Mucosa of stomach (tissue), 1 donor: ENCODE data around the gene JPH3.

Experiments
- H3K27me3 ChIP-seq: one replicate; pipeline ENCODE4 v1.7.0; 2013; ENCODE audit warnings: mild to moderate bottlenecking, low read length; ENCODE audit not compliant: control insufficient read depth, insufficient read depth
- H3K36me3 ChIP-seq: one replicate; pipeline ENCODE4 v1.7.0; 2013; ENCODE audit warnings: low read length; ENCODE audit not compliant: control insufficient read depth, insufficient read depth
- H3K4me1 ChIP-seq: one replicate; pipeline ENCODE4 v1.7.0; 2013; ENCODE audit warnings: mild to moderate bottlenecking, low read length; ENCODE audit not compliant: control insufficient read depth, insufficient read depth
- H3K4me3 ChIP-seq: one replicate; pipeline ENCODE4 v1.7.0; 2013; ENCODE audit warnings: low read length
- H3K9ac ChIP-seq: one replicate; pipeline ENCODE4 v1.7.0; 2013; ENCODE audit warnings: mild to moderate bottlenecking, low read length, moderate library complexity
- H3K9me3 ChIP-seq: one replicate; pipeline ENCODE4 v1.7.0; 2013; ENCODE audit warnings: mild to moderate bottlenecking, low read length, moderate library complexity; ENCODE audit not compliant: control insufficient read depth
- donor health status: Pancreatic carcinoma.

The JPH3 gene

DNA sequence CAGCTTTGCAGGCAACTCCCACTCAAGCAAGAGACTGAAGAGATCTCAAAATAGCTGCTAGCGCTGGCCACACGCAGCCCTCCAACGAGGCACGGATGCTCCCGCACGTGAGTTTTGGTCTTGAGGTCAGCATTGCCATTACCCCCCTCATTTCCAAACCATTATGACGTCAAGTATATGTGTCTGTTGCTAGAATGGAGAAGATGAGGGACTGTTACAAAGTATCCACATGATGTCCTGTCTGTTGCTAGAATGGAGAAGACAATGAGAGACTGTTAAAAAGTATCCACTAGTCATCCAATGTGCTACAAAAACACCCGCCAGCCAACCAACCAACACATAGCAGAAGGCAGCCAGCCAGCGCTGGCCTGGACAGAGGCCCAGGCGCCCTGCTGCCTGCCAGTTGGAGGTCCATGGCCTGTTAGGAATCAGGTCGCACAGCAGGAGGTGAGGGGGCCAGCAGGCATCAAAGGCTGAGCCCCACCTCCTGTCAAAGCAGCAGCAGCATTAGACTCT is 138.7 kb downstream of the JPH3 start:
- Histone ChIP-seq H3K36me3 (peaks cover 4% of the 10 kb centered on the region), H3K4me3 (no peak overlapping the region), H3K9ac (no peak overlapping the region), H3K4me1 (peaks cover 5% of the 10 kb centered on the region), H3K9me3 (no peaks in the 10 kb centered on the region), H3K27me3 (no peaks in the 10 kb centered on the region)

DNA sequence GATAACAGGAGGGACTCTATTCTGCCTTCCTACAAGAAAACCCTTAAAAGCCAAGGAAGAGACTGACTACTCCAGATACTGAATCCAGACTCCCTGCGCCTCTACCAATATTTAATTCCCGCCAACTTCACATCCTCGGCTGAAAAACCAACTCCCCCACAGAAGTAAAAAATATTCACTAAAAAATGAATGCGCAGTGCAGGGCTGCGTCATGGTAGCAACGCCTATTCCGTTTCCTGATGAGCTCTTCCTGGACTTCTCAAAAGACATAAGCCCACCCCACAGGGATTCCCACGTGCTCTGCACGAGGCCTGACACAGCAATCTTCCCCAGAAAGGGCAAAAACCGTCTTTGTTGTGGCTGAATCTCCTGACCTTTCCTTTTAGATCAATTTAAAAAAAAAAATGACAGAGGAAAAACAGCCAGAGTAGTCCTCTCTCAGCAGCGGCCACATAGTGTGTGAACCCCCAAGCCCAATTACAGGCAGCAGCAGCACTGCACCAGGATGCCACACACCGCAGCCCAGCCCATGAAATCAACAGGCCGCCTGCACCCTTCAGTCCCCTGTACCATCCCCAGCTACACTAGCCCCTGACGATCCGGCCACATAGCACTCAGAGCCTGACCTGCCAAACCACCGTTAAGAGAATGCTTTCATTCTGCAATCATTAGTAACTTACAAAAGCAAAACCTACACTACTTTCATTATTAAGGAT is 139.6 kb downstream of the JPH3 start:
- H3K4me3 ChIP-seq: no peak overlapping the region
- H3K4me1 ChIP-seq: peaks cover 5% of the 10 kb centered on the region
- H3K9me3 ChIP-seq: no peaks in the 10 kb centered on the region
- H3K9ac ChIP-seq: no peak overlapping the region
- no peaks in the 10 kb centered on the region for H3K27me3 ChIP-seq
- H3K36me3 ChIP-seq: peaks cover 6% of the 10 kb centered on the region

DNA sequence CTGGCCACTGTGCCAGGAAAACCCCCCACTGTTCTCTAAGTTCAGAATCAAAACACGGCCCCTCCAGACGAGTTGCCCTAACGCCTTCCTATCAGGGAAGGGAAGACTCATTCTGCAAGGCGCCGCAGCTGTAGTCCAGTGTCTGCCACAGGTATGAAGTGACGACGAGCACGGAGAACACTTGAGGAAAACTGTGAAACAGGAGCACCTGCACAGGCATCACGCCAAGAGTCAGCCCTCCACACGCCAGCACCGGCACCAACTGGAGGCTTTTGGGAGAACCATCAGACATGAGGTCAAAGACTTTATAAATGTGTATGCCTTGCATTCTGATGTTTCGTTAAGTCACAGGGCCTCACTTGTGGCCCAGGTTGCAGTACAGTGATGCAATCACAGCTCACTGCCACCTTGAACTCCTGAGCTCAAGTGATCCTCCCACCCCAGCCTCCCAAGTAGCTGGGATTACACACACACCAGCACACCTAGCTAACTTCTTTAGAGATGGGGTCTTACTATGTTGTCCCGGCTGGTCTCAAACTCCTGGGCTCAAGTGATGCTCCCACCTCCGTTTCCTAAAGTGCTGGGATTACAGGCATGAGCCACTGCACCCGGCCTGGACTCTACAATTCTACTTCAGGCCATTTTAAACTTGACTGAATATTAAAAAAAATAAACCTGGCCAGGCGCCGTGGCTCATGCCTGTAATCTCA is 140.6 kb downstream of the JPH3 start:
- Histone ChIP-seq H3K4me1 (peaks cover 5% of the 10 kb centered on the region), H3K27me3 (no peaks in the 10 kb centered on the region), H3K9me3 (no peaks in the 10 kb centered on the region), H3K36me3 (peaks cover 8% of the 10 kb centered on the region), H3K9ac (no peak overlapping the region), H3K4me3 (no peak overlapping the region)

DNA sequence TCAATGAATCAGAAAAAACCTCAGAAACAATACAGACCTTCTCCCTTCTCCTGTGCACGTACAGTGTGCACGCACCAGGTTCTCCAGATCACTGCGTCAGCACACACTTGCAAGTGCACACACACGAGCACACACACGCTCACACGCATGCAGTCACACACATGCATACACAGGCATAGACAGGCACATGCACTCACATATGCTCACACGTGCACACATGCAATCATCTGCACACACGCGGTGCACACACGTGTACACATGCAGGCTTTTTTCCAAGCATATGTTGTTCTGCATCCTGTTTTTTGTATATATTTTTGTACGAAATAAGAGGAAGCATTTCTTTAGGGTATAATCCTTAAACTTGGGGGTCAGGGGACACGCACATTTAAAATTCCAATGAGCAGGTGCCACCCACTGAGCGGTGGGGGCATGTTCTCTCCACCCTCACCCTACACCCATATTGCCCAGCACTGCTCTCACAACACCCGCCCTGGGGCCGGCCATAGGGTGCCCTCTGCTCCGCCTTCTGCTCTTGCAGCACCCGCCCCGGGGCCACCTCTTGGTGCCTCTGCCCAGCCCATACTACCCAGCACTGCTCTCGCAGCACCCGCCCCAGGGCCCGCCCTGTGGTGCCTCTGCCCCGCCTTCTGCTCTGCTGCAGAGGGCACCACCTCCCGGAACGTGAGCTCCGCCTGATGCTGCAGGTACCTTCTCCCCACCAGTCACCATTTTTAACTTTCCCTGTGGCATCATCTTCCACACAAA is 142.6 kb downstream of the JPH3 start:
- H3K4me1 ChIP-seq: peaks cover 5% of the 10 kb centered on the region
- no peaks in the 10 kb centered on the region for H3K9me3 ChIP-seq
- H3K27me3 ChIP-seq: no peaks in the 10 kb centered on the region
- peaks cover 8% of the 10 kb centered on the region for H3K36me3 ChIP-seq
- H3K9ac ChIP-seq: no peak overlapping the region
- no peak overlapping the region for H3K4me3 ChIP-seq

DNA sequence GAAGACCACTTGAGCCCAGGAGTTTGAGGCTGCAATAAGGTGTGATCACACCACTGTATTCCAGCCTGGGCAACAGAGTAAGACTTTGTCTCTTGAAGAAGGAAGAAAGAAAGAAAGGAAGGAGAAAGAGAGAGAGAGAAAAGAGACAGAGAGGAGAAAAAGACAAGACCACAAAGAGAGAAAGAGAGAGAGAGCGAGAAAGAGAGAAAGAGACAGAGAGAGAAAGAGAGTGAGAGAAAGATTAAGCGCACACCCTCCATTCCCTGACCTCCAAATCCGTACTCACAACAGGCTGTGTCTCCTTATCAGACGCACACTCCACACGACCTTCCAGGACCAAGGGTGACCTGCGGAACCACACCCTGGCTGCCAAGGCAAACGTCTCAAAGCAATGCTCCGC is 143.9 kb downstream of the JPH3 start:
- Histone ChIP-seq H3K36me3 (peaks cover 4% of the 10 kb centered on the region), H3K9ac (no peak overlapping the region), H3K27me3 (no peaks in the 10 kb centered on the region), H3K4me3 (no peak overlapping the region), H3K9me3 (no peaks in the 10 kb centered on the region), H3K4me1 (peaks cover 5% of the 10 kb centered on the region)
